Mesothelial cell of epicardium (in vitro differentiated cells): Measurements from ENCODE around the gene COL23A1. TPM values are rescaled to one million over a fixed set of nuclear protein-coding genes. Genes with fewer than 3 reads are reported as not detected.

Experiments used
- DNase-seq, 2 experiments: peaks; one replicate each; pipeline ENCODE4 v3.0.0; 2021; ENCODE audit warnings: low spot score in 2 of 2; ENCODE audit not compliant: unreplicated experiment in 2 of 2
- H3K27ac Mint-ChIP-seq: 2 replicates; pipeline ENCODE4 v1.8.0; 2021; ENCODE audit warnings: mixed read lengths
- H3K27me3 Mint-ChIP-seq: 2 replicates; pipeline ENCODE4 v1.8.0; 2021; ENCODE audit warnings: low read depth, mixed read lengths
- H3K36me3 Mint-ChIP-seq: 2 replicates; pipeline ENCODE4 v1.8.0; 2021; ENCODE audit warnings: mixed read lengths
- H3K4me1 Mint-ChIP-seq: 2 replicates; pipeline ENCODE4 v1.8.0; 2021; ENCODE audit warnings: mixed read lengths
- H3K4me3 Mint-ChIP-seq: 2 replicates; pipeline ENCODE4 v1.8.0; 2021; ENCODE audit warnings: mild to moderate bottlenecking, moderate library complexity, mixed read lengths
- H3K9me3 Mint-ChIP-seq: 2 replicates; pipeline ENCODE4 v1.8.0; 2021; ENCODE audit warnings: mixed read lengths
- CTCF ChIP-seq: fragments of 200-600 bp; sonication (generic); IDR thresholded peaks from one replicate; pipeline ENCODE4 v1.5.0; 2021; ENCODE audit warnings: antibody characterized with exemption; ENCODE audit not compliant: unreplicated experiment
- total RNA-seq: library from RNA; stranded (reverse); gene quantifications from 3 replicates; pipeline ENCODE4 v1.2.1, GENCODE V29; 2021

COL23A1 gene
- total RNA-seq, 1 donor from 2014 or later = 13.6 TPM

GRCh38 chr5:178404987-178405386, 185.2 kb downstream of the COL23A1 start:
- H3K4me3 Mint-ChIP-seq = no peak overlapping the region
- H3K27me3 Mint-ChIP-seq = no peaks in the 10 kb centered on the region
- no peak for DNase-seq
- H3K9me3 Mint-ChIP-seq = peaks cover 21% of the 10 kb centered on the region
- H3K36me3 Mint-ChIP-seq = peaks cover 6% of the 10 kb centered on the region
- no peaks in the 10 kb centered on the region for H3K4me1 Mint-ChIP-seq
- no peak for TF ChIP-seq CTCF
- no peak overlapping the region for H3K27ac Mint-ChIP-seq

DNA sequence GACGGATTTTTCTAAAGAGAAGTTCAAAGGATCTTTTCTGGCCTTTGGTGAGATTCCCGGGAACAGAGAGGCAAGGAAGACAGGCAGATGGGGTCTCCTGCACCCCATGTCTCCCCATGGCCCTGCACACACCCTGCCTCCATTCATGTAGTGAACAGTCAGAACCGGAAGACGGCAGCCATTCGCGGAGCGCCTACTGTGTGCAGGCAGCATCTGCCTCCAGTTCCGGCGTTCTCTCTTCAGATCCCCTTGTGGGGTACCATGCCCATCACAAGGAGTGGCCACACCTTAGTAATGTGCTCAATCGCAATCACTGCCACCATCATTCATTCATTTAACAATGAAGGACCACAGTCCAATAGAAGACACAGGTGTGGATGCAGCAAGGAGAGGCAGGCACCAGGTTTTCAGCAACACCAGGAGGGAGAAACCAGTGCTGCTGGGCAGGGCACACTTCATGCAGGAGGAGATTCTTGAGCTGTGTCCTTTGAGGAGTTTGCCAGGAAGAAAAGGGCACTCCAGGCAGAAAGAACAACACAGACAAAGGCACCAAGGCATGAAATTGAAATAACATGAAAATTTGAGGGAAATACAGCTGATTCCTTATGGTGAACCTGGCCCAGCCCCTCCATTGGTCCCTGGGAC, 186.1 kb downstream of the COL23A1 start:
- Mint-ChIP-seq H3K27me3 (no peaks in the 10 kb centered on the region), H3K4me1 (peaks cover under 1% of the 10 kb centered on the region), H3K4me3 (no peak overlapping the region), H3K9me3 (peaks cover 19% of the 10 kb centered on the region), H3K27ac (no peak overlapping the region), H3K36me3 (peaks cover 6% of the 10 kb centered on the region)
- DNase-seq = no peak
- no peak for TF ChIP-seq CTCF

GRCh38 chr5:178403351-178403750, 186.8 kb downstream of the COL23A1 start:
- H3K27ac Mint-ChIP-seq = no peak overlapping the region
- DNase-seq = no peak
- H3K4me3 Mint-ChIP-seq = no peak overlapping the region
- TF ChIP-seq CTCF = no peak
- H3K27me3 Mint-ChIP-seq = no peaks in the 10 kb centered on the region
- peaks cover 2% of the 10 kb centered on the region for H3K4me1 Mint-ChIP-seq
- H3K36me3 Mint-ChIP-seq = peaks cover 6% of the 10 kb centered on the region
- H3K9me3 Mint-ChIP-seq = peaks cover 18% of the 10 kb centered on the region

DNA sequence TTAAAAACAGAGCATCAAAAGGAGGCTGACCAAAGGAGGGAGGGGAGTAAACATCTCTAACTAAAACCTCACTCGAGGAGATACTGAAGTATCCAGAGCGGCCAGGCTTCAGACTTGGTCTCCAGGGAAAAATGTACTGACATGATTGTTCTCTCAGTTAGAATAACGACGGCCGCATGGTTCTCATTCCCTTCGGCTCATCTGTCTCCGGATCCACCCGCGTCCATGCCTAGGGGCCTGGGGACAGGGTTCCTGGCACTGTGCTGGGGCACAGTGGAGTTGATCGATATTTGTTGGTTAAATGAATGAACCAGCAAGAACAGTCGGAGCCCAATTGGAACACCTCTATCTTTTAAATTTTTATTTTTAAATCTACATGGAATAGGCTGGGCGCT, 190.5 kb downstream of the COL23A1 start:
- no peak overlapping the region for H3K27ac Mint-ChIP-seq
- H3K4me1 Mint-ChIP-seq = peaks cover 2% of the 10 kb centered on the region
- no peak for DNase-seq
- peaks cover 1% of the 10 kb centered on the region for H3K27me3 Mint-ChIP-seq
- H3K9me3 Mint-ChIP-seq = no peaks in the 10 kb centered on the region
- H3K4me3 Mint-ChIP-seq = no peak overlapping the region
- H3K36me3 Mint-ChIP-seq = no peaks in the 10 kb centered on the region
- TF ChIP-seq CTCF = no peak

DNA sequence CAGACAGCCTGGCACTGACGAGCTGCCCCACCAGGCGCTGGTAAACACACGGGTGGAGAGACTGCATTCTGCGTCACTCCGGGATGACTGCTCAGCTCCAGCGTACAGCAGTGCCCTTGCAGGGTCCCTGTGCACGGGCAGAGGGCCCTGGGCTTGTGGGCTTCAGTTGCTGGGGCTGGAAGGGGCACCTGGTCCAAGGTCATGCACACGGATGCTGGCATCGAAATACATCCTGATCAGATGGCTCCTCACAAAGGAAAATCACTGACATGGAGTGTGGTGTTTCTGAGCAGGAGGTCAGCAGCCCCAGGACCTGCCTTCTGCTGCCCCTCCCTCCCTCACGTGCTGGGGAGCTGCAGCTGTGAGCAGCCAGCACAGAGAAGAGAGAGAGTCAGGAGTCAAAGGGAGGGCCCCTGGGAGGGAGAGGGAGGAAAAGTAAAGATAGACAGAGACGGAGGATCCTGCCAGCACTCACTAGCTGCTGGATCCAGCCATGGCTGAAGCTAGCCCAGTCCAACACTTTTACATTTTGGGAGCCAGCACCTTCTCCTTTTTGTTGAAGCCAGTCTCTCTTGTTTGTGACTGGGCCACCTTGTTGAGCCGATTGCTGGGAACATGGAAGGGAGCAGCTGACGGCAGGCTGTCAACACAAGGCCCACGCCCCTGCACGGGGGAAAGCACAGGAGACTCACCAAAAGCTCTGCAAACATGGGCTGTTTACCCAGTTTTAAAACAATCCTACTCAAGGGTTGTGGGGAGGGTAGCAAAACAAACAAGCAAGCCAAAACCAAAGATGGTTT, 191.1 kb downstream of the COL23A1 start:
- peaks cover 2% of the 10 kb centered on the region for H3K4me1 Mint-ChIP-seq
- no peak for DNase-seq
- peaks cover 1% of the 10 kb centered on the region for H3K27me3 Mint-ChIP-seq
- H3K36me3 Mint-ChIP-seq = no peaks in the 10 kb centered on the region
- no peak overlapping the region for H3K4me3 Mint-ChIP-seq
- H3K27ac Mint-ChIP-seq = no peak overlapping the region
- no peak for TF ChIP-seq CTCF
- H3K9me3 Mint-ChIP-seq = no peaks in the 10 kb centered on the region
